Mesenchymal stem cell (in vitro differentiated cells and primary cell): ENCODE data around the gene PARN.

ENCODE experiments used
- DNase-seq: peaks from one replicate; pipeline ENCODE4 v3.0.0-alpha.2; 2013
- H2AFZ ChIP-seq: one replicate; pipeline ENCODE4 v1.6.1; 2013; ENCODE audit warnings: low read depth, mild to moderate bottlenecking, control low read depth, inconsistent platforms, low read length, moderate library complexity
- H2AK5ac ChIP-seq: 2 replicates; pipeline ENCODE4 v1.6.1; 2013; ENCODE audit warnings: low read length, moderate library complexity, mild to moderate bottlenecking, inconsistent platforms; ENCODE audit not compliant: severe bottlenecking
- H2BK120ac ChIP-seq: one replicate; pipeline ENCODE4 v1.6.1; 2013; ENCODE audit warnings: low read depth, mild to moderate bottlenecking, inconsistent platforms, low read length, moderate library complexity
- H2BK12ac ChIP-seq, 2 experiments: one replicate each; pipeline ENCODE4 v1.6.1; 2013; ENCODE audit warnings: inconsistent platforms in 2 of 2, low read length in 2 of 2, mild to moderate bottlenecking in 2 of 2, moderate library complexity in 2 of 2, control low read depth in 1 of 2
- H2BK15ac ChIP-seq: one replicate; pipeline ENCODE4 v1.6.1; 2013; ENCODE audit warnings: mild to moderate bottlenecking, low read depth, inconsistent platforms; ENCODE audit not compliant: poor library complexity, severe bottlenecking
- H2BK5ac ChIP-seq: 2 replicates; pipeline ENCODE4 v1.6.1; 2013; ENCODE audit warnings: low read depth, mild to moderate bottlenecking, low read length, control low read depth, inconsistent platforms; ENCODE audit not compliant: poor library complexity, severe bottlenecking
- H3K14ac ChIP-seq, 2 experiments: one replicate each; pipeline ENCODE4 v1.6.1; 2013; ENCODE audit warnings: inconsistent platforms in 2 of 2, low read length in 2 of 2, control low read depth in 1 of 2, mild to moderate bottlenecking in 1 of 2, moderate library complexity in 1 of 2
- H3K18ac ChIP-seq, 2 experiments: one replicate each; pipeline ENCODE4 v1.6.1; 2013; ENCODE audit warnings: inconsistent platforms in 2 of 2, low read length in 2 of 2, control low read depth in 1 of 2, low read depth in 1 of 2, mild to moderate bottlenecking in 1 of 2
- H3K23ac ChIP-seq, 2 experiments: one replicate each; pipeline ENCODE4 v1.6.1; 2013; ENCODE audit warnings: inconsistent platforms in 2 of 2, low read length in 2 of 2, mild to moderate bottlenecking in 2 of 2, moderate library complexity in 2 of 2, control low read depth in 1 of 2
- H3K27ac ChIP-seq: 2 replicates; pipeline ENCODE4 v1.5.1; 2013; ENCODE audit warnings: mild to moderate bottlenecking, moderate library complexity, low read length, control low read depth, inconsistent platforms; ENCODE audit not compliant: poor library complexity, severe bottlenecking
- H3K27me3 ChIP-seq, 2 experiments: 2 replicates each; pipeline versions ENCODE4 v1.6.1 to v1.7.0; 2013; ENCODE audit warnings: low read length in 2 of 2, mild to moderate bottlenecking in 2 of 2, moderate library complexity in 2 of 2, control low read depth in 1 of 2, inconsistent platforms in 1 of 2; ENCODE audit not compliant: control insufficient read depth in 1 of 2, insufficient read depth in 1 of 2
- H3K36me3 ChIP-seq, 2 experiments: 2 replicates each; pipeline versions ENCODE4 v1.6.1 to v1.7.0; 2013; ENCODE audit warnings: low read length in 2 of 2, control low read depth in 1 of 2, inconsistent platforms in 1 of 2, low read depth in 1 of 2, mild to moderate bottlenecking in 1 of 2; ENCODE audit not compliant: insufficient read depth in 2 of 2, control insufficient read depth in 1 of 2
- H3K4ac ChIP-seq, 2 experiments: one replicate each; pipeline ENCODE4 v1.6.1; 2013; ENCODE audit warnings: inconsistent platforms in 2 of 2, low read length in 2 of 2, mild to moderate bottlenecking in 2 of 2, moderate library complexity in 2 of 2, control low read depth in 1 of 2, low read depth in 1 of 2
- H3K4me1 ChIP-seq: 2 replicates; pipeline ENCODE4 v1.6.1; 2013; ENCODE audit warnings: low read depth, low read length, control low read depth; ENCODE audit not compliant: control insufficient read depth, insufficient read depth
- H3K4me2 ChIP-seq: 2 replicates; pipeline ENCODE4 v1.6.1; 2013; ENCODE audit warnings: low read length, mild to moderate bottlenecking, inconsistent platforms; ENCODE audit not compliant: poor library complexity, severe bottlenecking
- H3K4me3 ChIP-seq, 2 experiments: 2 replicates each; pipeline versions ENCODE4 v1.5.1 to v1.7.0; 2013; ENCODE audit warnings: low read length in 2 of 2, mild to moderate bottlenecking in 2 of 2, control low read depth in 1 of 2, low read depth in 1 of 2; ENCODE audit not compliant: insufficient read depth in 1 of 2
- H3K79me1 ChIP-seq: replicated peaks from 2 replicates; pipeline ENCODE4 v1.6.1; 2013; ENCODE audit warnings: mild to moderate bottlenecking, control low read depth, low read length, inconsistent platforms; ENCODE audit not compliant: poor library complexity, severe bottlenecking
- H3K9ac ChIP-seq: 2 replicates; pipeline ENCODE4 v1.7.0; 2013; ENCODE audit warnings: mild to moderate bottlenecking, low read length, moderate library complexity
- H3K9me3 ChIP-seq: 2 replicates; pipeline ENCODE4 v1.7.0; 2013; ENCODE audit warnings: mild to moderate bottlenecking, low read length; ENCODE audit not compliant: control insufficient read depth
- H4K8ac ChIP-seq: one replicate; pipeline ENCODE4 v1.6.1; 2013; ENCODE audit warnings: inconsistent platforms, mild to moderate bottlenecking, low read length, moderate library complexity
- H4K91ac ChIP-seq: one replicate; pipeline ENCODE4 v1.6.1; 2013; ENCODE audit warnings: mild to moderate bottlenecking, low read length, inconsistent platforms
- WGBS: methylation state at CpG from one replicate; pipeline ENCODE4 v1.1.7; 2013; ENCODE audit warnings: mixed read lengths; 5-methylcytosine and 5-hydroxymethylcytosine counted together

Gene PARN

DNA sequence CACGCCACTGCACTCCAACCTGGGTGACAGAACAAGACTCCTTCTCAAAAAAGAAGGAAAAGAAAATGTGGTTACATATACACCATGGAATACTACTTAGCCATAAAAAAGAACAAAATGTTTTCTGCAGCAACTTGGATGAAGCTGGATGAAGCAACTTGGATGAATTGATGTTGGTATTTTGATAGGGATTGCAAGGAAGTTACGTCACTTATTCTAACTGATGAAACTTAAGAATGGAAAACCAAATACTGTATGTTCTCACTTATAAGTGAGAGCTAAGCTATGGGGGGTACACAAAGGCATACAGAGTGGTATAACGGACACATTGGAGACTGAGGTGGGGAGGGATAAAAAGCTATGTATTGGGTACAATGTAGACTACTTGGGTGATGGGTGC is 46.6 kb upstream of the PARN start:
- Histone ChIP-seq H3K9me3 (no peaks in the 10 kb centered on the region), H2BK120ac (no peak overlapping the region), H3K18ac (no peak overlapping the region), H2AFZ (no peak overlapping the region), H4K91ac (no peak overlapping the region), H3K27me3 (peaks cover 0 to 3% of the 10 kb centered on the region in 2 experiments), H2BK15ac (no peak overlapping the region), H3K4me3 (no peak overlapping the region), H3K23ac (no peak overlapping the region), H3K14ac (no peak overlapping the region), H3K27ac (no peak overlapping the region), H3K4me1 (peaks cover 5% of the 10 kb centered on the region), H3K36me3 (peaks cover 0 to 2% of the 10 kb centered on the region in 2 experiments), H2BK12ac (no peak overlapping the region), H3K9ac (no peak overlapping the region), H4K8ac (no peak overlapping the region), H2BK5ac (no peak overlapping the region), H3K79me1 (no peaks in the 10 kb centered on the region), H3K4me2 (no peak overlapping the region), H3K4ac (no peak overlapping the region), H2AK5ac (no peak overlapping the region)
- no peak for DNase-seq
- 96% methylated on average over 2 of the region's 3 CpGs for WGBS

DNA sequence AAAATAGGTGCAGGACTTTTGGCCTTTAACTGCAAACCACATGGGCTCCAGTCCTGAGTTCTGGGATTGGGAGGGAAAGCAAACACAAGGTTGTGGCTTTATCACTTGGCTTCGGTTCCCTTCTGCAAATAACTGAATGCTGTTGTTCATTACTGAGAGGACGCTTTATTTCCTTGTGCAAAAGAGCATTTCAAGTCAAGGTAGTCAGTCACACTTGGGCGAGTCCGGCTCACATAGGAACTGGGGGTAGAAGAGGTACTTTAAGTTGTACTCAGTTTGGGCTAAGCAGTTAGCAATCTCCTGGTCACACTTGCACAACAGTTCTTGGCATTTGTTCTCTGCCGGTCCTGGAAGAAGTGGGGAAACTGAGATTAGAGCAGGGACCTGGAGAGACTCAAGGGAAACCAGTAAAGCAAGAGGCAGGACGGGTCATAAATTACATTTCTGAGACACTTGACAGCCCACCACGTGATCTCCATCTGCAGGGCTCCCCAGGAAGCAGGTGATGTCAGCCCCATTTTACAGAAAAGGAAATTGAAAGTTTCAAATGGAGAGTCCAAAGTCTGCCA is 42.4 kb upstream of the PARN start:
- no peak overlapping the region for H2AK5ac ChIP-seq
- 82% methylated on average over 7 of the region's 7 CpGs for WGBS
- H3K4me3 ChIP-seq = no peak overlapping the region
- H4K91ac ChIP-seq = no peak overlapping the region
- H3K9me3 ChIP-seq = no peaks in the 10 kb centered on the region
- no peak overlapping the region for H2AFZ ChIP-seq
- H3K27ac ChIP-seq = no peak overlapping the region
- no peak overlapping the region for H3K14ac ChIP-seq
- H3K4ac ChIP-seq = no peak overlapping the region
- no peak overlapping the region for H4K8ac ChIP-seq
- no peak overlapping the region for H3K18ac ChIP-seq
- H3K36me3 ChIP-seq = peaks cover 18 to 20% of the 10 kb centered on the region in 2 experiments
- no peak overlapping the region for H3K4me2 ChIP-seq
- no peak overlapping the region for H2BK15ac ChIP-seq
- H2BK120ac ChIP-seq = no peak overlapping the region
- peaks cover 5% of the 10 kb centered on the region for H3K4me1 ChIP-seq
- no peak overlapping the region for H2BK5ac ChIP-seq
- no peaks in the 10 kb centered on the region for H3K27me3 ChIP-seq
- no peaks in the 10 kb centered on the region for H3K79me1 ChIP-seq
- DNase-seq = no peak
- H3K9ac ChIP-seq = no peak overlapping the region
- H2BK12ac ChIP-seq = no peak overlapping the region
- H3K23ac ChIP-seq = no peak overlapping the region

DNA sequence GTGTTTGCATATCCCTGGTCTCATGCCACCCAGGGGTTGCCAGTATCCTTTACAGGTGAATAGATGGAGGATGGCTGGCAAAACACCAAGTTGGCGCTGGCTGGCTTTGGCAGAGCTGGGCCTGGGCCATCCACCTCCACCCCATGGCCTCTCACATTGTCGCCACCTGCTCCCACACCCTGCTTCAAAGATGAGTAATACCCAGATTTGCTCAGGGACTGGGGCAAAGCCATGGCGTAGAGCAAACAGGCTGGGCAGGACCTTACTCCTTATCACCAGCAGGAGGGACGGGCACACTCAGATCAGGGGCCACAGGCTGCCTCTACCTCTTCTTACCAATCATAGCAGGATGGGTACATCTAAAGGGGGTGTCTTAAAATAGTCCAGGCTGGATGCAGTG is 39.7 kb upstream of the PARN start:
- Histone ChIP-seq H3K27ac (no peak overlapping the region), H3K4me2 (no peak overlapping the region), H3K36me3 (peaks cover 38 to 47% of the 10 kb centered on the region in 2 experiments), H2BK12ac (no peak overlapping the region), H2BK5ac (no peak overlapping the region), H3K79me1 (no peaks in the 10 kb centered on the region), H3K18ac (no peak overlapping the region), H4K91ac (no peak overlapping the region), H3K4ac (no peak overlapping the region), H3K27me3 (no peaks in the 10 kb centered on the region), H3K9me3 (no peaks in the 10 kb centered on the region), H3K9ac (no peak overlapping the region), H3K14ac (no peak overlapping the region), H3K4me3 (no peak overlapping the region), H2AK5ac (no peak overlapping the region), H4K8ac (no peak overlapping the region), H2BK15ac (no peak overlapping the region), H2AFZ (no peak overlapping the region), H3K23ac (no peak overlapping the region), H2BK120ac (no peak overlapping the region), H3K4me1 (peaks cover 5% of the 10 kb centered on the region)
- WGBS = 100% methylated on average over 3 of the region's 4 CpGs
- DNase-seq = no peak

DNA sequence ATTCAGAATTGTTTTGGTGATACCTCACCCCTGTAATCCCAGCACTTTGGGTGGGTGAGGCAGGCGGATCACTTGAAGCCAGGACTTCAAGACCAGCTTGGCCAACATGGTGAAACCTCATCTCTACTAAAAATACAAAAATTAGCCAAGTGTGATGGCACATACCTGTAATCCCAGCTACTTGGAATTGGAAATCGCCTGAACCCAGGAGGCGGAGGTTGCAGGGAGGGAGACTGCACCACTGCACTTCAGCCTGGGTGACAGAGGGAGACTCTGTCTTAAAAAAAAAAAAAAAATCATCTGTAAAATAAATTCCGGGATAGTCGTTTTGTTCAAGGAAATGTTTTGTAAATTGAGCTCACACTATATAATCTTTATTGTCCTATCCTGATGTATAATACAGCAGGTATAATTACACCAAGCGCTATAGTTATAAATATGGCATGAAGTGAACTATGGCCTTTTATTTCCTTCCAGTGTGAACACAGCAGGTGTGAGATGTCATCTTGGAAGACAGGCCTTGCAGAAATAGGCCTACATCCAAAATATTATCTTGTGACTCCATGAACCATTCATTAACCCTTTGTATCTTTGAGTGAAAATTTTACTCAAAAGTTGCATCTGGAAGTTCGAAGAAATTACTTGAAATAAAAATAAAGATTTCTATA is 38.6 kb upstream of the PARN start:
- Histone ChIP-seq H4K91ac (no peak overlapping the region), H3K36me3 (peaks cover 48 to 58% of the 10 kb centered on the region in 2 experiments), H3K18ac (no peak overlapping the region), H2AFZ (no peak overlapping the region), H3K4ac (no peak overlapping the region), H3K9ac (no peak overlapping the region), H2BK12ac (no peak overlapping the region), H3K23ac (no peak overlapping the region), H3K4me2 (no peak overlapping the region), H2BK5ac (no peak overlapping the region), H4K8ac (no peak overlapping the region), H3K9me3 (no peaks in the 10 kb centered on the region), H3K27ac (no peak overlapping the region), H2AK5ac (no peak overlapping the region), H3K4me3 (no peak overlapping the region), H3K27me3 (no peaks in the 10 kb centered on the region), H3K4me1 (peaks cover 5% of the 10 kb centered on the region), H3K79me1 (no peaks in the 10 kb centered on the region), H2BK15ac (no peak overlapping the region), H3K14ac (no peak overlapping the region), H2BK120ac (no peak overlapping the region)
- no peak for DNase-seq
- 95% methylated on average over 3 of the region's 7 CpGs for WGBS
